Measurements from ENCODE around the gene CPS1.

- TF ChIP-seq, protein P1, sequence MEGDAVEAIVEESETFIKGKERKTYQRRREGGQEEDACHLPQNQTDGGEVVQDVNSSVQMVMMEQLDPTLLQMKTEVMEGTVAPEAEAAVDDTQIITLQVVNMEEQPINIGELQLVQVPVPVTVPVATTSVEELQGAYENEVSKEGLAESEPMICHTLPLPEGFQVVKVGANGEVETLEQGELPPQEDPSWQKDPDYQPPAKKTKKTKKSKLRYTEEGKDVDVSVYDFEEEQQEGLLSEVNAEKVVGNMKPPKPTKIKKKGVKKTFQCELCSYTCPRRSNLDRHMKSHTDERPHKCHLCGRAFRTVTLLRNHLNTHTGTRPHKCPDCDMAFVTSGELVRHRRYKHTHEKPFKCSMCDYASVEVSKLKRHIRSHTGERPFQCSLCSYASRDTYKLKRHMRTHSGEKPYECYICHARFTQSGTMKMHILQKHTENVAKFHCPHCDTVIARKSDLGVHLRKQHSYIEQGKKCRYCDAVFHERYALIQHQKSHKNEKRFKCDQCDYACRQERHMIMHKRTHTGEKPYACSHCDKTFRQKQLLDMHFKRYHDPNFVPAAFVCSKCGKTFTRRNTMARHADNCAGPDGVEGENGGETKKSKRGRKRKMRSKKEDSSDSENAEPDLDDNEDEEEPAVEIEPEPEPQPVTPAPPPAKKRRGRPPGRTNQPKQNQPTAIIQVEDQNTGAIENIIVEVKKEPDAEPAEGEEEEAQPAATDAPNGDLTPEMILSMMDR (tag by site-specific recombination; IDR thresholded peaks at IDR 0.05), result no peak
- TF ChIP-seq, protein P2, sequence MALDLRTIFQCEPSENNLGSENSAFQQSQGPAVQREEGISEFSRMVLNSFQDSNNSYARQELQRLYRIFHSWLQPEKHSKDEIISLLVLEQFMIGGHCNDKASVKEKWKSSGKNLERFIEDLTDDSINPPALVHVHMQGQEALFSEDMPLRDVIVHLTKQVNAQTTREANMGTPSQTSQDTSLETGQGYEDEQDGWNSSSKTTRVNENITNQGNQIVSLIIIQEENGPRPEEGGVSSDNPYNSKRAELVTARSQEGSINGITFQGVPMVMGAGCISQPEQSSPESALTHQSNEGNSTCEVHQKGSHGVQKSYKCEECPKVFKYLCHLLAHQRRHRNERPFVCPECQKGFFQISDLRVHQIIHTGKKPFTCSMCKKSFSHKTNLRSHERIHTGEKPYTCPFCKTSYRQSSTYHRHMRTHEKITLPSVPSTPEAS (tag by site-specific recombination; IDR thresholded peaks at IDR 0.05), result no peak
- TF ChIP-seq TRIM28 (IDR thresholded peaks at IDR 0.05; ENCODE audit: borderline replicate concordance, low read length) (no peak), ZNF274 (IDR thresholded peaks at IDR 0.05; ENCODE audit: low read length) (no peak), ZNF274 (tag by site-specific recombination; IDR thresholded peaks at IDR 0.05; ENCODE audit: borderline replicate concordance) (no peak), REST (tag by site-specific recombination; IDR thresholded peaks at IDR 0.05) (no peak), ZNF292 (tag by site-specific recombination; IDR thresholded peaks at IDR 0.05; ENCODE audit: borderline replicate concordance, low read depth) (no peak), ZSCAN30 (tag by site-specific recombination; IDR thresholded peaks at IDR 0.05) (no peak)
These were observed 107.3 kb downstream of the CPS1 start for GRCh38 chr2:210663631-210664089.
